NOMO-1 treated with dmso at 0.1 percent for 144 hours (cell line): ENCODE results near the gene LGI4.
A peak's percentile ranks its signal among the peaks of the same experiment; 100 is the strongest.

ENCODE experiments used
- DNase-seq: peaks from one replicate; lab custom pipeline; 2025; ENCODE audit not compliant: unreplicated experiment; lab: John Stamatoyannopoulos, UW

The LGI4 gene

DNA sequence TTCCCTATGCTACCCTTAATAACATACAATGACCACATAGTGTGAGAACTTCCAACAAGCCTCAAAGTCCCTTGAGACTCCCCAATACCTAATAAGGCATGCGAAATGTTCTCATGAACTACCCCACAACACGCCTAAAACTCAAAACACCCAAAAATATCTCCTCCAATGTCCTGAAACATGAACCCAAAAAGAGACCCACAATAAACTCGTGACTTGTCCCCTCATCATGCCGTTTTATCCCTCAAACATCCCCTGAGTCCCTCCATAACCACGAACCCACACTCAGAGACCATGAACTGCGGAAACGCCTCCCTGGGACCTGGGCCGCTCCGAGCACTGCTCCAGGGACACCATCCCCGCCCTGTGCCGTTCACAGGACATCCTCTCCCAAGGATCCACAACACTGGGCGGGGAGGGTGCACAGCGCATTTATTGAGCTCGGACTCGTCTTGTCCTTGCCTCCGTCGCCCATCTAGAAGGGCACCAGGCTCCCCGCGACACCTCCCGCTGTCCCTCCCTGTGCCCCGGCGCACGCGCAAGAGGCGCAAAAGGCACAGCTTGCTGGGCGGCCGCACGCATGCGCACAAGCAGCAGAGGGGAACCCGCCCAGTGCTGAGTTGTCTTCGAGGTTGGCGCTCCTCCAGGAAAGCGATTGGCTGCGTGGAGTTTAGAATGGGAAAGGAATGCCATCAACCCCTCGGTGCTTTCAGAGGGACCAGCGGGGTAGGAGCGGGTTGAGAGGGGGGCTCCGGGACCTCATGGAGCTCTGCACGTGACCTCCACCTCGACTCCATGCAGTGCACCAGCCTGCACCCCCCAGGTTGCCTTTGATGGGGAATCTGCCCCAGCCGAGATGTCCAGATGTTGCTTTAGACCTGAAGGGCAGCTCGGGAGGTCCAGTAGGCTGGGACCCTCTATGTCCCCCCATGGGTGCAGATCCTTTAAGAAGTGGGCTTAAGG is 10.5 kb downstream of the LGI4 start:
- DNase-seq, result peak; percentile 31

DNA sequence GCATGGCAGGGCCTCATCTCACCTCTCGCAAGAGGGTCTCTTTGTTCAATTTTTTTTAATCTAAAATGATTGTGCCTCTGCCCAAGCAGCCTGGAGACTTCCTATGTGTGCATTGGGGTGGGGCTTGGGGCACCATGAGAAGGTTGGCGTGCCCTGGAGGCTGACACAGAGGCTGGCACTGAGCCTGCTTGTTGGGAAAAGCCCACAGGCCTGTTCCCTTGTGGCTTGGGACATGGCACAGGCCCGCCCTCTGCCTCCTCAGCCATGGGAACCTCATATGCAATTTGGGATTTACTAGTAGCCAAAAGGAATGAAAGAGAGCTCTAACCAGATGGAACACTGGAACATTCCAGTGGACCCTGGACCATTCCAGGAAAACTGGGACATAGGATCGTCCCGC is 11.3 kb downstream of the LGI4 start:
- DNase-seq, result no peak

DNA sequence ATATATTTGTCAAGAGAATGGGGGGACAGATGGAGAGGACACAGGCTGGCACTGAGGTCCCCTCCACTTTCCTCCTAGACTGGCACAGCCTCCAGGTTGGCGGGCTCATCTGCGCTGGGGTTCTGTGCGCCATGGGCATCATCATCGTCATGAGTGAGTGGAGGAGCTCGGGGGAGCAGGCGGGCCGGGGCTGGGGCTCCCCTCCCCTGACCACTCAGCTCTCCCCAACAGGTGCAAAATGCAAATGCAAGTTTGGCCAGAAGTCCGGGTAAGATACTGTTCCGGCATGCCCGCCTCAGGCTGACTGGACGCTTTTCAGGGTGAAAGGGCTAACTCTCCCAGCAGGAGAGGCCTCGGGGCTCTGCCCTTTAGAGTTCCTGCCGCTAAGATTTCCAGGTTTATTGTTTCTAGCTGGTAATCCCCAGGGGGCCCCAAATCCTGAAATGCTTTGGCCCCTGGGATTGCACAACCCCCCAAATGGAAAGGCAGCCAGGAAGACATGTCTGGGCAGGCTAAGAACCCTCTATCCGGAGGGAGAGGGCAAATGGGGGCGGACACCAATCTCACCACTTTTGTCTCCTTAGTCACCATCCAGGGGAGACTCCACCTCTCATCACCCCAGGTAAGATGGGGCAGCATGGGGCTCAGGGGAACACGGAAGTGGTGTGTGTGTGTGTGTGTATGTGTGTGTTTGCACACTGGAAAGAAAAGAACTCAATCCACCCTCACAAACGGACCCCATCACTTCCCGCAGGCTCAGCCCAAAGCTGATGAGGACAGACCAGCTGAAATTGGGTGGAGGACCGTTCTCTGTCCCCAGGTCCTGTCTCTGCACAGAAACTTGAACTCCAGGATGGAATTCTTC is 11.9 kb downstream of the LGI4 start:
- no peak for DNase-seq

DNA sequence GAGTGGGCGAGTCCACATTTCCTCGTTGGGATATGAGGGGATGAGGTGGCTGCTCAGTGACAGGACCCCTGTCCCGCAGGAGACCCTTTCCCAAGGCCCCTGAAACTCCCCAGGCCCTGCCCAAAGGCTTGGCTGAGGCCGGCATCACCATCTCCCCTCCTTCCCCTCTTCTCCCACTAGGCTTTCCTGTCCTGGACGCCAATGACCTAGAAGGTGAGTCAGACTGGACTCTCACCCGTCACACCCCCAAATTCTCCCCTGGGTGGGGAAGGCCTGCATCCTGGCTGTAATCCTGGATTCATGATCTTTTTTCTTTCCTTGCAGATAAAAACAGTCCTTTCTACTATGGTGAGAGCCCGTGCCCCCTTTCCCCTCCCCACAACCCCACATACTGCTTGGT is 14.0 kb downstream of the LGI4 start:
- no peak for DNase-seq

DNA sequence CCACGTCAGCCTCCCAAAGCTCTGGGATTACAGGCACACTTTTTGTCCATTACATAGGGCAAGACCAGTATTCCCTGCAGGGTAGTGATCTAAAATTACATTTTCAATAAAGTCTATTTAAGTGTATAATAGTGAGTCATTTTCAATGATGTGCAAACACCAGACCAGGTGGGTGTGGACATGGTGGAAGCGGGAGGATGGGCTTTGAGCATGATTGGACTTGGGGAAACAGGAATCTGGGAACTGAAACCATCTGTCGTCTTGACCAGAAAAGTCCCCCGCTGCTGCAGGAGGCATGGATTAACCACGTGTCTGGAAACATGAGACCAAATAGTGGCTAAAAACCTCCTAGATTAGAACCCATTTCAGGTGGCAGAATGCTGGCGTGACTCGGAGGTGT is 14.4 kb downstream of the LGI4 start:
- peak; percentile 3 for DNase-seq

DNA sequence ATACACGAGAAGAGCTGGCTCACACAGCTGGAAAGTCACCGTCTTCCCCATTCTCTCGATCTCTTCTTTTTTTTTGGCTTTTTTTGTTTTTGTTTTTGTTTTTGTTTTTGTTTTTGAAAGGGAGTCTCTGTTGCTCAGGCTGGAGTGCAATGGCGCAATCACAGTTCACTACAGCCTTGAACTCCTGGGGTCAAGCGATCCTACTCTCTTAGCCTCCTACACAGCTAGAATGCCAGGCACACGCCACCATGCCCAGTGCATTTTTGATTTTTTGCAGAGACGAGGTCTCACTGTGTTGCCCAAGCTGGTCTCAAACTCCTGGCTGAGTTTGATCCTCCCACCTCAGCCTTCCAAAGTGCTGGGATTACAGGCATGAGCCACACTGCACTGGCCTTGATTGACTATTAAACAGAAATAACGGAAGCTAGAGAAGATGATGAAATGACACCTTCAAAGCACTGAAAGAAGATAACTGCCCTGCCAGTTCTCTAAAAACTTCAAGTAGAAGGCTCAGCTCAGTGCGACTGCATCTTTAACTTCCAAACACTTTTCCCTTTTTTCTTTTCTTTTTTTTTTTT is 15.2 kb downstream of the LGI4 start:
- no peak for DNase-seq

DNA sequence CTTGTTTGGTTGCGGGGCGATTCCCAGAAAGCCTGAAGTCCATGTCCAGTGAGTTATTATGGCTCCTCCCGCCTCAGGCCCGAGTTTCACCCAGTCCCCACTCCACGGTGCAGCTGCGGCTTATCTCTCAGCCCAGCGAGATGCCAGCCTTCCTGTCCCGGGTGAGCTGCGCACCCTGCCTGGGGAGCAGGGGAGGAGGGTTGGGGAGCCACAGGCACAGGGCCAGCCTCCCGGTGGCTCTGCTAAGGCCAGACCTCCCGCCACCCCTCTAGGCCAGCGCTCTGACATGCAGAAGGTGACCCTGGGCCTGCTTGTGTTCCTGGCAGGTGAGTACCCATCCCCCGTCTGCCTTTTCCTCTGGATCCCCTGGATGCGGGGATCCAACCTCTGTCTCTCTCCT is 15.8 kb downstream of the LGI4 start:
- DNase-seq, result no peak

DNA sequence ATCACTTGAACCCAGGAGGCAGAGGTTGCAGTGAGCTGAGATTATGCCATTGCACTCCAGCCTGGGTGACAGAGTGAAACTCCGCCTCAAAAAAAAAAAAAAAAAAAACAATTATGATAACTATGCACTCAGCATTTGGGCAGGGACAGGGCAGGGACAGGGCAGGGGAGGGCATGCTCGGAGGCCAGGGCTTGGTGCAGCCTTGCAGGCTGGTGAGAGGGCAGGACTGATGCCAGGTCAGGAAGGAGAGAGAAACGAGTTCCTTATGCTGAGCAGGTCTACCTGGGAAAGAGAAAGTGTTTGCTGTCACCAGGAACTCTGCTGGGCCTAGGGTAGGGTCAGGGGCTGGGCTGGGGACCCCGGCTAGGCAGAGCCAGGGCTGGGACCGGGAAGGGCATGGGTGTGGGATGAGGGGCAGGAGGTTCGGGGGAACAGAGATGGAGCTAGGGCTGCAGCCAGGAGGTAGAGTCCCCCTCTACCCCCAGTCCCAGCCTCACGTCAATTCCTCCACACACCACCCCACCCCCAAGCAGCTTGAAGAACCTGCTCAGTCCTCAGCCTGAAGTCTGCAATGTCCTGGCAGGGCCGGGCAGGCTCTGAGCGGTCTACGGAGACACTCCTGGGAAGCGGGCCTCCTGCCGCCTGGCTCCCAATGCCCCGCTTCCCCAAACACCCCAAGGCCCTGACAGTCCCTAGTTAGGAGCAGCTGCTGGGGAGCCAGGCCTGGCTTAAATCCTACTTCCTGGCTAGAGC is 16.4 kb downstream of the LGI4 start:
- no peak for DNase-seq

DNA sequence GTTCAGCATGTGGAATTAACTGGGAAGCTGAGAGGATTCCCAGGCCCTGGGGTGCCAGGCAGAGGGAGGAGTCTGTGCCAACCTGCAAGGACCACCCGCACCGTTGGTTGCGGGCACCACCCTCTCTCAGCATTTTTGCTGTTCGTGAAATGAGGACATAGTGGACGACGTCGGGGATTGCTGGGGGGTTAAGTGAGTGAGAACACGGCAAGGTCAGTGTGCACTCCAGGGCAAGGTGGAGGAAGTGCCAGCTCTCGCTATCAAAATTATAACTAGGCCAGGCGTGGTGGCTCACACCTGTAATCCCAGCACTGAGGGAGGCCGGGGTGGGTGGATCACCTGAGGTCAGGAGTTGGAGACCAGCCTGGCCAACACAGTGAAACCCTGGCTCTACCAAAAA is 17.1 kb downstream of the LGI4 start:
- DNase-seq, result no peak

DNA sequence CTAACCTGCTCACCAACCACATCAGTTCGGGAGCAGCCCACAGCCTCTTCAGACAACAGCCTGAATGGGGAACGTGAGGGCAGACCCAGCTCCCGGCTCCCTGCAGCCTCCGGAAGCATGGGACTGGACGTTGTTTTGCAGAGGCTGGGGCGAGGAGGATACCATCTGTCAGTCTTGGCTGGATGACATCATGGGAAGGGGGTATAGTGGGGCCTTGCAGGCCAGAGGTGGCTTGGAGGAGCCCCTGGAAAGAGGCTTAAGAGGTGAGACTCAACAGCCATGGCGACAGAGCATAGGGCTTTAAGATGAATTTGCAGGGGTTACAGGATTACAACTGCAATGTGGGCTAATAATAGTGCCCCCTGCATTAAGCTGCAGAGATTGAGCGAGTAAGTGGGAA is 17.7 kb downstream of the LGI4 start:
- no peak for DNase-seq

DNA sequence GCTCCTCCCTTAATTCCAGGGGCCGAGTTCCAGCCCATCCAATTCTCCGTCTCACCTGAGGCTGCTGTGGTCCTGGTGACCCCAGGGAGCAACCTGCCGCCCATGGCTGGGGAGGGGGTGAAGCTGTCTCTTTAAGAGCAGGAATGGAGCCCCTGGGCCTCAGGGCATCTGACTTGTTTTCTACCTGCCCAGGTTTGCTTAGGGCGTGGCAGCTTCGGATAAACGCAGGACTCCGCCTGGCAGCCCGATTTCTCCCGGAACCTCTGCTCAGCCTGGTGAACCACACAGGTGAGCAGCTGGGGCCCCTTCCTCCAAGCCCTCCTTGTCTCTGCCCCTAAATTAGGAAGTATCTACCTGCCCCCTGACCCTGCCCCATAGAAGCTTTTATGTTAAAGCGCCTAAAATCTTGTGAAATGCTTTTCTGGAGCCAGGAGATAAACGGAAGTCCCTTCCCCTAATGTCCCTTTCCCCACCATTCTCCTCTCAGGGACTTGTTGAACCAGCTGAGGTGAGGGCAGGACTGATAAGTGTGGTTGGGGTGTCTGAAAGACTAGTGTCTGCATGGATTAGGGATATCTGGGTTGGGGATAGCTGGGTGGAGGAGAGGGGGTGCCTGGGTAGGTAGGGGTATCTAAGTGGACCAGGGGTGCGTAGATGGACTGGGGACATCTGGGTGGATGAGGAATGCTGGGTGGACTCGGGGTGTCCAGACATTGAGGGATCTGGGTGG is 18.6 kb downstream of the LGI4 start:
- no peak for DNase-seq

DNA sequence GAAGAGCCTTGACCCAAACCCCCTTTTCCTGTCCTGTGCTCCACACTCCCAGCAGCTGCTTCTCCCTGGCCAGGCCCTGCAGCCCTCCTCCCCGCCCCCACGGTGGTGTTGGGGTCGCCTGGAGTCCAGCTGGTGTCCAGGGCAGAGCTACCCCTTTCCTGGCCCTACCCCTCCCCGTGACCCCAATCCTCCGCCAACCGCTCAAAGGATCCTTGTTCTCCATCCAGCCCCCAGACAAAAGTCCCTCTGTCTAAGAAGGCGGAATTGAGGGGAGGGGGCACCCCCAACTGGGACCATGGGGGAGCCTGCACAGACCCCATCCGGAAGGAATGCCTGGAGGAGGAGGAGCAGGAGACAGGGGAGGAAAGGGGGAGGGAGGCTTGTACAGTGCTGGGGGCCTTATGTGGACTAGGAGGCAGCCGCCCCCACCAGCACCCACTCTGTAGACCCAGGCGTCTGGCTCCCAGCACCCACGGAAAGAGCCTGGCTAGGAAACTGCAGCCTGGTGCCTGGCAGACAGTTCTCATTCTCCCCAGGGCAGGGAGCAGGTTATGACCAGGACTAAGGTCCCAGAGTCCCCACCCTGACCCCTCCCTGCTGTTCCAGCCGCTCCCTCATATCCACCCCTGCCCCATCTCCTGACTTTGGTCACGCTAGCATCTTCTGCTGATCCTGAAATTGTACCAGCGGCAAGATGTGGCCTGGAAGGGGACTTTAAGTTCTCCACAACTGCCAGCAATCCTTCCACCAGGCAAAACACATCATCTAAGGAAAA is 19.5 kb downstream of the LGI4 start, which contains the start of gene FXYD3:
TSS of gene FXYD3 (plus strand) at position 647 of the 775 bp plus-strand sequence. CDS start 3,554 bp downstream, outside the sequence.
- no peak for DNase-seq

DNA sequence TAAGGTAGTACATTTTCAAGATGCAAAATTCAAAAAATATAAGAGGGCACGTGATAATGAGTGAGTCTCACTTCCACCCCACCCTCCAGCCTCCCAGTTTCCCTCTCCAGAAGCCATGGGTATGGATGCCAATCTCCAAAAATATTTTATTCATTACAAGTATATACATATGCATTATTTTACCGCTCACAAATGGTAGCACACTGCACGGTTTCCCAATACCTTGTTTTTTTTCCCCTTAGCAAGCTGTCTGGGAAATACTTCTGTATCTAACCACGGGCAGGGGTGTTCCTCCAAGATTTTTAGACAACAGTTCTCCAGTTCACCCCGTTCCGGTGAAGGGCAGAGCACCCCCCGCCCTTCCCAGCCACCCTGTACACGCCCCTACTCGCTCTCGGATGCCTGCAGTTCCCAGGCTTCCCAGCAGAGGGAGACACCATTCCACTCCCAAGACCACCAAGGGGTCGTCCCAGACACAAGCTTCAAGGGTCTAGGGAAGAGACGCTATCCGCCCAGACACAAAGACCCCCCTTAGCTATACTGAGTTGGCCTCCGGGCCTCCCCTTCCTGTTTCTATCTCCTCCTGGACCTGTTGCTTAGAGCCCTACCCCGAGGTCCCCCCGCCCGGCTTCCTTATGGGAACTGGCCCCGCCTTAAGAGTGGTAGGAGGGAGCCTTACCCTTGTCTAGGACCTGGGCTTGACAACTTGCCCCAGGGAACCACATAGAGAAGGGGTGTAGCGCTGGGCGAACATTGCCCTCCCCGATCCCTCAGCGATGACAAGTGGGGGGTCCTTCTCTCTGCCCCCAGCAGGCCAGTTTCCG is 20.3 kb downstream of the LGI4 start:
- no peak for DNase-seq

DNA sequence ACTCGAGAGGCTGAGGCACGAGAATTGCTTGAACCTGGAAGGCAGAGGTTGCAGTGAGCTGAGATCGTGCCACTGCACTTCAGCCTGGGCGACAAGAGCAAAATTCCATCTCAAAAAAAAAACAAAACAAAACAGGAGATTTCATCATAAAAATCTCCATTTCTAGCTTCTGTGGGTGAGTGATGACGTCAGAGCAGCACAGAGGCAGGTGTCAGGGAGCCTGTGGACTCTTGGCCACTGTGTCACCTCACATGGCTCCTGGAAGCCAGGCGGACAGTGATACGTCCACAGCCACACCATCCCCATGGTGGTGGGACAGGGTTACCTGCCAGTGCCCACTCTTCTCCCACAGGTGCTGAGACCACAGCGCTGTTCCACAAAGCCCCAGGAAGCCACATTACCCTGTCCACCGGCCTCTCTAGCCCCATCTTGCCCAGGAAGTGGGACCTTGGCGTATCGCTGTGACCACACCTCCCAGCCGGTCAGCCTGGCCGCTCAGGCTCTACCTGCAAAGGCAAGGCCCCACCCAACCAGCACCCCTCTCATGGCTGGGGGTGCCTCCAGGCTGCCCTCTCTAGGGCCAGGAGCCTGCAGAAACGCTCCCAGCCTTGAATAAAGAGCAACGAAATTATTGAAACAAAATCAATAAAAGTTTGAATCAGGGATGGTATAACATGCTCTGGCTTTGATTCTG is 21.7 kb downstream of the LGI4 start:
- DNase-seq, result no peak

DNA sequence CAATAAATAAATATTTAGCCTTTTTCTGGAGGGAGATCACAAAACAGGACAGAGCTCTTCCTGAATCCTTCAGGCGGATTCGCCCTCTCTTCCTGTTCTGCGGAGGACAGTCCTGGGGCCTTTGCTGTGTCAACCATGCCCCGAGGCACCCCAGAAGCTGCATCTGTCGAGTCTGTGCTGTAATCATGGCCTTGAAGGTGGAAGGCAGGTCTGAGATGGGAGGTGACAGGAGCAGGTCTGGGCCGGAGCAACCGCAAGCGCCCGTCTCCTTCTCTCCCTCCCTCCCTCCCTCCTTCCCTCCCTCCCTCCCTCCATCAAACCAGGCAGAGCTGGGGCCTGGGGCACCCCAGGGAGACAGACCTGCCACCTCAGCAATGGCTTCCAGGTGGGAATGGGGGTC is 23.9 kb downstream of the LGI4 start:
- no peak for DNase-seq

DNA sequence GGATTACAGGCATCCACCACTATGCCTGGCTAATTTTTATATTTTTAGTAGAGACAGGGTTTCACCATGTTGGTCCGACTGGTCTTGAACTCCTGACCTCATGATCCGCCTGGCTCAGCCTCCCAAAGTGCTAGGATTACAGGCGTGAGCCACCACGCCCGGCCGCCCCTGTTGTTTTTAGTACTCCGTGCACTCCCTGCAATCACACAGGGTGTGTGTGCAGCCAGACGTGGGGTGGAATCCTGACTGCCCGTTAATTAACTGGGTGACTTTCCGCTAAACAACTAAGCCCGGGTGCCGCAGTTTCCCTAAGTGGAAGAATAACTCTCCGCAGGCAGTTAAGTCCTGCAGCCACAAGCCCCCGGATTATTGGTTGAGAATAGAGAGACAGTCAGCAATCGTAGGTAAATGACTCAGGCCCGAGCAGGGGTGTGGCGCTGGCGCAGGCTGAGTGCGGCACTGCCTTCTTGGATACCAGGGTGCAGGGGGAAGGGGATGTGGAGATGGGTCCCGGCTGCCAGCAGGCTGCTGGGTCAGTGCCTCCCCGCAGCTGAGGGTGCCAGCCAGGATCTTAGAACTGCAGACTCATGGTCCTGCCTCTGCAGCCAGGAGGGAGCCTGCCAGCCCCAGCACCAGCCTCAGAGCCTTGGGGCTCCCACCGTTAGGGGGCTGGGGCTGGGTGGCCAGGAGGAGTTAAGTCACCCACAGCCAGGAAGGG is 25.3 kb downstream of the LGI4 start:
- no peak for DNase-seq

DNA sequence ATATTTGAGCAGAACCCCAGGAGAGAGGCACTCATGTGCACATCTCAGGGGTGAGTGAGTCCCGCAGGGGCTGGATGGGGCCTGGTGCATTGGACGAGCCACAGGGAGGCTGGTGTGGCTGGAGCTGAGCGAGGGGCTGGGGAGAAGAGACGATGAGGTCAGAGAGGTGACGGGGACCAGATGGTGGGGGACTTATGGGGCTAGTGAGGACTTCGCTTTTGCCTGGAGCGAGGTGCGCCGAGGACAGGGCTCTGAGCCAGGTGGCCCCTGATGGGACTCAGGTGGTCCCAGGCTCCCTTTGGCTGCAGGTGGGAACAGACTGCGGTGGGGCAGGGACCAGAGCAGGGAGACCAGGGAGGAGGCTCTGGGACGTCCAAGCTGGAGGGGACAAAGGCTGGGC is 26.1 kb downstream of the LGI4 start:
- no peak for DNase-seq
